Heart right ventricle (tissue), 16 donors: ENCODE data around the gene DTNBP1. TPM values are rescaled to one million over a fixed set of nuclear protein-coding genes. Genes with fewer than 3 reads are reported as not detected.

Source experiments
- ATAC-seq, 8 donors: fragments of 200-7000 bp; cut with Tn5 transposase; one replicate each; pipeline ENCODE4 v1.9.1; 2020; ENCODE audit warnings: mild to moderate bottlenecking in 8 of 8, moderate library complexity in 8 of 8, moderate number of reproducible peaks in 1 of 8
- DNase-seq, 2 donors: peaks; one replicate each; pipeline ENCODE4 v3.0.0-alpha.2; 2020
- H3K27ac ChIP-seq, 10 donors: fragments of 200-600 bp; sonication (generic) in 2 of 10; one replicate each; pipeline versions ENCODE4 v1.5.0 to v1.8.0; 2020 to 2022; ENCODE audit warnings: mild to moderate bottlenecking in 3 of 10
- H3K27me3 ChIP-seq, 7 donors: fragments of 200-600 bp; one replicate each; pipeline ENCODE4 v1.8.0; 2021 to 2022; ENCODE audit warnings: mild to moderate bottlenecking in 2 of 7
- H3K36me3 ChIP-seq, 9 donors: fragments of 200-600 bp; sonication (generic) in 1 of 9; one replicate each; pipeline versions ENCODE4 v1.5.0 to v1.8.0; 2020 to 2022; ENCODE audit warnings: mild to moderate bottlenecking in 2 of 9
- H3K4me1 ChIP-seq, 9 donors: fragments of 200-600 bp; sonication (generic) in 1 of 9; one replicate each; pipeline versions ENCODE4 v1.5.0 to v1.8.0; 2020 to 2022; ENCODE audit warnings: mild to moderate bottlenecking in 4 of 9
- H3K4me3 ChIP-seq, 10 donors: fragments of 200-600 bp; sonication (generic) in 2 of 10; one replicate each; pipeline versions ENCODE4 v1.5.0 to v1.8.0; 2020 to 2022; ENCODE audit warnings: mild to moderate bottlenecking in 7 of 10, moderate library complexity in 2 of 10
- H3K9me3 ChIP-seq, 11 donors: fragments of 200-600 bp in 10 of 11; sonication (generic) in 2 of 11; one replicate each; pipeline versions ENCODE4 v1.5.0 to v1.8.0; 2013 to 2022; ENCODE audit warnings: mild to moderate bottlenecking in 2 of 11, control low read depth in 1 of 11, moderate library complexity in 1 of 11
- CTCF ChIP-seq, 9 donors: fragments of 200-600 bp; sonication (generic) in 2 of 9; IDR thresholded peaks; one replicate each; pipeline versions ENCODE4 v1.5.0 to v1.8.0; 2021 to 2022; ENCODE audit warnings: antibody characterized with exemption in 9 of 9, mild to moderate bottlenecking in 5 of 9, moderate library complexity in 1 of 9
- WGBS, 2 donors: extraction: QIAGEN DNeasy Blood & Tissue Kit; methylation state at CpG; one replicate each; pipeline ENCODE4 v1.1.7; 2013; ENCODE audit warnings: inconsistent platforms in 1 of 2; 5-methylcytosine and 5-hydroxymethylcytosine counted together
- intact Hi-C, 10 donors: fragments of 100-400 bp; cut with DNase I; formaldehyde crosslinking; loops; one replicate each; pipeline versions ENCODE4 v1.11.1 to v1.14.2; 2022
- polyA plus RNA-seq, 2 donors: library from polyadenylated mRNA; stranded (reverse); fragments of 200-250 nt; gene quantifications; one replicate each; pipeline ENCODE4 v1.2.3, GENCODE V29; 2013
- total RNA-seq, 10 donors: library from RNA; stranded (reverse); fragmentation: NEBNext Ultra II Directional in 3 of 10; extraction: Animal tissue kit (Norgen Biotek cat#: 25700) in 3 of 10; gene quantifications; one replicate each; pipeline versions ENCODE4 v1.2.1 to v1.2.4, GENCODE V29; 2021 to 2023
- donor health status: Arrhythmogenic right ventricular cardiomyopathy.
- donor health status: ischemic (EF 13 %, LVEDD 7.1; RV severe dilation, severe dysfunction).
- donor health status: healthy with polysubstance abuse.
- donor health status: DM: no; HTN: yes; CAD: no.
- donor health status: DM: no; HTN: no; CAD: no.
- donor health status: ischemic (EF 25% LVEDD 6.9; RV normal size, moderate dysfunction).
- donor health status: ischemic (EF 25% LVEDD 5.7; RV mildly dilated, moderate dysfunction).
- donor health status: healthy.
- donor health status: DM: yes; HTN: yes; CAD: no.
- donor health status: Ischemic cardiomyopathy.
- donor health status: ischemic (EF 35%, LVEDD 5.7; RV mildly dilated, moderate dysfunction).
- donor health status: nonischemic (EF 11% LVEDD 7.7; RV severe dilation, severe dysfunction).
- donor health status: DM: yes; HTN: yes; CAD: no.
- donor health status: PGD.
- donor health status: ischemic (EF 29% LVEDD 5.4; RV normal size, mild dysfunction).
- donor health status: nonischemic (EF 23%, LVEDD 6.1; RV moderate dilation, normal function).

Gene DTNBP1
- total and polyA plus RNA-seq, 12 donors, result 5.0 to 27.5 (median 18.4) TPM

- intact Hi-C loops, result no loop called here
- Histone ChIP-seq H3K36me3 (peaks cover 0 to 39% (median 4%) of the 10 kb centered on the region in 9 donors), H3K9me3 (no peaks in the 10 kb centered on the region), H3K4me3 (no peak overlapping the region), H3K27me3 (no peaks in the 10 kb centered on the region), H3K4me1 (peaks cover 0 to 25% (median 13%) of the 10 kb centered on the region in 9 donors), H3K27ac (no peak overlapping the region)
- ATAC-seq (no peak), DNase-seq (no peak)
- 85 to 93% methylated on average over 12 of the region's 12 CpGs for WGBS, 2 donors
- no peak for TF ChIP-seq CTCF (IDR thresholded peaks at IDR 0.05)
Measured at GRCh38 chr6:15533379-15534026, 129.3 kb downstream of the DTNBP1 start.

DNA sequence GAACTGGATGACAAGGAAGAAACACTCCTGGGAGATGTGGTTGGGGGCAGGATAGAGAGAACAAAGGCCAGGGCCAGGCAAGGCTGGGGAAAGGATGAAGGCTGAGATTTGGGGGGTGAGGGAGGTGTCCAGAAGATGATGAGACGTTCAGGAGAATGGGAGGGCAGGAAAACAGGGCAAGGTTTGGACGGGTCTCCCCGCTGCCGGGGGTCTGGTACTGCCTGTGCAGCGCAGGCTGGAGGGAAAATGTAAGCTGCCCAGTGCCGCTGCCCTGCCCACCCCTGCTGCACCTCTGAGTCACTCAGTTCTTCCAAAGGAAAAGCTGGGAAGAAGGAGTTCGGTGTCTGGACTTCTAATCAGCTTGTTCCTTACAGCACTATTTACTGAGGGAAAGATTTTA lies 130.9 kb downstream of the DTNBP1 start:
- Histone ChIP-seq H3K36me3 (peaks cover 0 to 45% (median 4%) of the 10 kb centered on the region in 9 donors), H3K4me1 (peaks cover 0 to 25% (median 13%) of the 10 kb centered on the region in 9 donors), H3K27me3 (no peaks in the 10 kb centered on the region), H3K4me3 (no peak overlapping the region), H3K9me3 (peaks cover 0 to 9% (median 0%) of the 10 kb centered on the region in 11 donors), H3K27ac (no peak overlapping the region)
- DNase-seq, result no peak
- WGBS, 2 donors, result 88 to 94% methylated on average over 7 of the region's 7 CpGs
- intact Hi-C loops, result no loop called here
- TF ChIP-seq CTCF (IDR thresholded peaks at IDR 0.05), result no peak
- ATAC-seq, result no peak

- no peak for TF ChIP-seq CTCF (IDR thresholded peaks at IDR 0.05)
- 78 to 83% methylated on average over 10 of the region's 10 CpGs for WGBS, 2 donors
- Histone ChIP-seq H3K9me3 (peaks cover 0 to 9% (median 0%) of the 10 kb centered on the region in 11 donors), H3K27me3 (no peaks in the 10 kb centered on the region), H3K36me3 (peaks cover 0 to 51% (median 4%) of the 10 kb centered on the region in 9 donors), H3K4me3 (no peak overlapping the region), H3K4me1 (peaks cover 0 to 11% (median 1%) of the 10 kb centered on the region in 9 donors), H3K27ac (no peak overlapping the region)
- ATAC-seq (no peak), DNase-seq (no peak)
- intact Hi-C loops, result no loop called here
Measured at GRCh38 chr6:15530411-15530810, 132.4 kb downstream of the DTNBP1 start.

GRCh38 chr6:15528870-15529269 lies 134.0 kb downstream of the DTNBP1 start:
- Histone ChIP-seq H3K27ac (no peak overlapping the region), H3K4me3 (no peak overlapping the region), H3K36me3 (peaks cover 0 to 60% (median 10%) of the 10 kb centered on the region in 9 donors), H3K9me3 (peaks cover 0 to 9% (median 0%) of the 10 kb centered on the region in 11 donors), H3K27me3 (no peaks in the 10 kb centered on the region), H3K4me1 (peaks cover 0 to 6% (median 0%) of the 10 kb centered on the region in 9 donors)
- intact Hi-C loops, result loop anchor here in 1 of 10 donors (5.0 kb wide), 1 partner anchor 73 kb away; no protein-coding TSS in a partner anchor
- WGBS, 2 donors, result 98 to 99% methylated on average over 9 of the region's 9 CpGs
- no peak for TF ChIP-seq CTCF (IDR thresholded peaks at IDR 0.05)
- ATAC-seq (no peak), DNase-seq (no peak)
